ENCODE data around the gene FADS3.

Gene FADS3

DNA sequence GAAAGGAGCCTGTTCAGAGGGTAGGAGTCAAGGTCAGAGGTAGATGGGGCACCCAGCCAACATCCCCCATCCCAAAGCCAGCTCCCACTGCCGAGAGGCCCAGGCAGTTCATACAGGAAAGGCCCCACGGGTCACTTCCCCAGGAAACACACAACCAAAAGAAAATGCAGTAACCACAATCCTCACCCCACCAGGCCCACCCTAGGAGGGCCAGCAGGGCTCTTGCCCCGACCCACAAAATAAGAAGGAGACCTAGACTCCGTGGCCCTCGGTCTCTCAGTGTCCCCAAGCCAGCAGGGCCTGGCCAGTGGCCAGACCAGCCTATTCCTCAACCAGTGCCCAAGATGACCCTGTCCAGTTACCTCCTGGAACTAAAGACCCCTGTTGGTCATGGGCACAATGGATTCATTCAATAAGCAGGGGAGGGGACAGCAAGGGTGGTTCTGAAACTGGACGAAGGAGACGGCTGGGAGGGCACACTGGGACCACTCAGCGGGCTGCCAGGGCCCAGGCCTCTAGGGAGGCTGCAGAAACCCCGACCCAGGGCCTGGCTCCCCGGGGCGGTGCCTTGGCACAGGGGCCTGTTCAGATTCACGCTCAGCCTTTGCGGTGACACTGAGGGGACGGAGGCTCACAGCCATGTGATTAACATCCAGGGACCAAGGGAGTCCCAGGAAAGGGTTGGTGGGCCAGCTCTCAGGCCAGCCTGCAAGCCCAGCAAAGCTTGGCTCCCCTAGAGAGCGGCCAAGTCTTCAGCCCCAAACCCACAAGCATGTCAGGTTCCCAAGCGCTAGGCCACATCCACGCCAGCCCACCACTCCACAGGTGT lies 20.6 kb upstream of the FADS3 start:
- TF ChIP-seq ZC3H10 (CRISPR knock-in tag; IDR thresholded peaks at IDR 0.05): no peak
- TF ChIP-seq TOX (CRISPR knock-in tag; IDR thresholded peaks at IDR 0.05; ENCODE audit: borderline replicate concordance): no peak
- no peak for TF ChIP-seq GLIS3 (CRISPR knock-in tag; IDR thresholded peaks at IDR 0.05)
- no peak for TF ChIP-seq ZNF8 (CRISPR knock-in tag; IDR thresholded peaks at IDR 0.05)
- TF ChIP-seq PPARA (CRISPR knock-in tag; IDR thresholded peaks at IDR 0.05; ENCODE audit: borderline replicate concordance): no peak

GRCh38 chr11:61911128-61911700 lies 19.9 kb upstream of the FADS3 start:
- no peak for ATAC-seq

More for the DNA sequence above, 20.6 kb upstream of the FADS3 start:
- no peak for ATAC-seq

GRCh38 chr11:61910187-61911127 lies 19.1 kb upstream of the FADS3 start:
- ATAC-seq: no peak
- TF ChIP-seq TOX (CRISPR knock-in tag; IDR thresholded peaks at IDR 0.05; ENCODE audit: borderline replicate concordance) (no peak), PATZ1 (CRISPR knock-in tag; IDR thresholded peaks at IDR 0.05; ENCODE audit: borderline replicate concordance) (no peak), OSR1 (CRISPR knock-in tag; IDR thresholded peaks at IDR 0.05) (no peak), ZNF8 (CRISPR knock-in tag; IDR thresholded peaks at IDR 0.05) (no peak), ISL1 (CRISPR knock-in tag; IDR thresholded peaks at IDR 0.05) (no peak), TSHZ2 (CRISPR knock-in tag; IDR thresholded peaks at IDR 0.05) (no peak), PPARA (CRISPR knock-in tag; IDR thresholded peaks at IDR 0.05; ENCODE audit: borderline replicate concordance) (no peak), ZFP3 (CRISPR knock-in tag; IDR thresholded peaks at IDR 0.05) (no peak), GLIS3 (CRISPR knock-in tag; IDR thresholded peaks at IDR 0.05) (no peak), POU6F1 (CRISPR knock-in tag; IDR thresholded peaks at IDR 0.05; ENCODE audit: borderline replicate concordance, low read depth) (no peak), CSDC2 (CRISPR knock-in tag; IDR thresholded peaks at IDR 0.05) (no peak), CREB5 (CRISPR knock-in tag; IDR thresholded peaks at IDR 0.05; ENCODE audit: low read depth) (no peak)

More at GRCh38 chr11:61911128-61911700, 19.9 kb upstream of the FADS3 start:
- TF ChIP-seq RARB (CRISPR knock-in tag; IDR thresholded peaks at IDR 0.05) (no peak), TSHZ2 (CRISPR knock-in tag; IDR thresholded peaks at IDR 0.05) (no peak), ZNF70 (CRISPR knock-in tag; IDR thresholded peaks at IDR 0.05) (no peak), POU6F1 (CRISPR knock-in tag; IDR thresholded peaks at IDR 0.05; ENCODE audit: borderline replicate concordance, low read depth) (no peak), CSDC2 (CRISPR knock-in tag; IDR thresholded peaks at IDR 0.05) (no peak), BACH2 (CRISPR knock-in tag; IDR thresholded peaks at IDR 0.05; ENCODE audit: borderline replicate concordance) (no peak)
